OCI-LY3 (cell line): ENCODE measurements around the gene CTBS.

Experiments used
- EZH2phosphoT487 ChIP-seq: fragments of 200-600 bp; shearing (Covaris generic); IDR thresholded peaks from 2 replicates; pipeline ENCODE4 v1.6.1; 2018; ENCODE audit warnings: antibody characterized with exemption, mixed run types, low read depth
- TF ChIP-seq, protein P1 (sequence below): fragments of 200-600, 300-600 bp; sonication (generic); IDR thresholded peaks from 2 replicates; pipeline ENCODE4 v1.5.1; 2014; ENCODE audit warnings: antibody characterized with exemption, low read length, low read depth

DNA sequence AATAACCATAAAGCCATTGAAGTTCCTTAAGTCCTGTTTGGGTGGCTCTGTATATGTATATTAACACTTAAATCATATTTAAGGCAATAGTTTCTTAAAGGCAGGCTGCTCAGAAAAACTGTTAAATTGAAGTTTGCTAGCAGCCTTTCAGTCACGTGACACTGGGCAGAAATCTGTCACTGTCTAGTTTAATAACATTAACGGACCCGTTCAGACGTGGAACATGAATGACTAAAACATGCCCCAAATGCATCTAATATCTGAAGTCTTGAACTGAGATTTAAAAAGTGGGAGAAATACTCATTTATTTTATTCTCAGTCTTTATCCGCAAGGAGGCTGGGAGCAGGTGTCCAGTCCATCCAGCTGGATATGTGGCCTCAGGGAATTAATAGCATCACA lies 71.3 kb downstream of the CTBS start:
- TF ChIP-seq, protein P1, sequence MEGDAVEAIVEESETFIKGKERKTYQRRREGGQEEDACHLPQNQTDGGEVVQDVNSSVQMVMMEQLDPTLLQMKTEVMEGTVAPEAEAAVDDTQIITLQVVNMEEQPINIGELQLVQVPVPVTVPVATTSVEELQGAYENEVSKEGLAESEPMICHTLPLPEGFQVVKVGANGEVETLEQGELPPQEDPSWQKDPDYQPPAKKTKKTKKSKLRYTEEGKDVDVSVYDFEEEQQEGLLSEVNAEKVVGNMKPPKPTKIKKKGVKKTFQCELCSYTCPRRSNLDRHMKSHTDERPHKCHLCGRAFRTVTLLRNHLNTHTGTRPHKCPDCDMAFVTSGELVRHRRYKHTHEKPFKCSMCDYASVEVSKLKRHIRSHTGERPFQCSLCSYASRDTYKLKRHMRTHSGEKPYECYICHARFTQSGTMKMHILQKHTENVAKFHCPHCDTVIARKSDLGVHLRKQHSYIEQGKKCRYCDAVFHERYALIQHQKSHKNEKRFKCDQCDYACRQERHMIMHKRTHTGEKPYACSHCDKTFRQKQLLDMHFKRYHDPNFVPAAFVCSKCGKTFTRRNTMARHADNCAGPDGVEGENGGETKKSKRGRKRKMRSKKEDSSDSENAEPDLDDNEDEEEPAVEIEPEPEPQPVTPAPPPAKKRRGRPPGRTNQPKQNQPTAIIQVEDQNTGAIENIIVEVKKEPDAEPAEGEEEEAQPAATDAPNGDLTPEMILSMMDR, result no peak
- no peak for TF ChIP-seq EZH2phosphoT487
